ENCODE results near the gene PDCD2L.
"Not testable (repeated sequence)": the region's sequence is repeated elsewhere in the genome, so short reads cannot be mapped to it uniquely, and the experiment has no call there.

The PDCD2L gene

GRCh38 chr19:34375598-34375997 lies 28.6 kb upstream of the PDCD2L start:
- DNase-seq: no peak

- no peak for DNase-seq
These were observed 23.5 kb upstream of the PDCD2L start for GRCh38 chr19:34380639-34381241.

- no peak for DNase-seq
These were observed 22.6 kb upstream of the PDCD2L start for GRCh38 chr19:34381399-34382251.

GRCh38 chr19:34382471-34382870 lies 21.7 kb upstream of the PDCD2L start:
- no peak for DNase-seq

- DNase-seq: no peak
These were observed 20.6 kb upstream of the PDCD2L start for GRCh38 chr19:34383599-34383998.

GRCh38 chr19:34386645-34387445 lies 17.4 kb upstream of the PDCD2L start:
- DNase-seq: no peak

- DNase-seq: no peak
These were observed 16.8 kb upstream of the PDCD2L start for GRCh38 chr19:34387446-34387810.

GRCh38 chr19:34388745-34389144 lies 15.5 kb upstream of the PDCD2L start:
- DNase-seq: not testable (repeated sequence)

- DNase-seq: no peak
These were observed 12.4 kb upstream of the PDCD2L start for GRCh38 chr19:34391813-34392212.

- no peak for DNase-seq
These were observed 11.2 kb upstream of the PDCD2L start for GRCh38 chr19:34393031-34393430.

GRCh38 chr19:34393629-34394028 lies 10.6 kb upstream of the PDCD2L start:
- no peak for DNase-seq

- DNase-seq: no peak
These were observed 6.3 kb upstream of the PDCD2L start for GRCh38 chr19:34397853-34398252.

GRCh38 chr19:34399886-34400285 lies 4.3 kb upstream of the PDCD2L start:
- DNase-seq: no peak

- DNase-seq: not testable (repeated sequence)
These were observed 3.4 kb upstream of the PDCD2L start for GRCh38 chr19:34400844-34401243.

GRCh38 chr19:34402074-34402600 lies 2.1 kb upstream of the PDCD2L start:
- no peak for DNase-seq

GRCh38 chr19:34403784-34404108 lies 453 bp upstream of the PDCD2L start:
- DNase-seq: no peak

- DNase-seq: no peak
These were observed 1.9 kb downstream of the PDCD2L start for GRCh38 chr19:34405892-34406660.

- DNase-seq: no peak
These were observed 4.2 kb downstream of the PDCD2L start for GRCh38 chr19:34408411-34408810.

GRCh38 chr19:34409189-34410164 lies 5.3 kb downstream of the PDCD2L start:
- DNase-seq: no peak

- no peak for DNase-seq
These were observed 7.0 kb downstream of the PDCD2L start for GRCh38 chr19:34411216-34411615.

- DNase-seq: no peak
These were observed 11.9 kb downstream of the PDCD2L start for GRCh38 chr19:34416021-34416545.
